Lung (tissue), 12 donors: ENCODE measurements around the gene SUPT3H. TPM values are rescaled to one million over a fixed set of nuclear protein-coding genes. Genes with fewer than 3 reads are reported as not detected.

Source experiments
- ATAC-seq: fragments of 200-7000 bp; cut with Tn5 transposase; one replicate; pipeline ENCODE4 v1.9.1; 2020; ENCODE audit warnings: moderate number of reproducible peaks; ENCODE audit not compliant: insufficient read depth, low FRiP score
- DNase-seq, 3 donors: peaks; one replicate each; pipeline ENCODE4 v3.0.0-alpha.2; 2013 to 2017
- H3K27ac ChIP-seq, 2 donors: one replicate each; pipeline ENCODE4 v1.5.1; 2013; ENCODE audit warnings: mild to moderate bottlenecking in 2 of 2, moderate library complexity in 2 of 2, control low read depth in 1 of 2, inconsistent platforms in 1 of 2, low read depth in 1 of 2, low read length in 1 of 2
- H3K27me3 ChIP-seq, 3 donors: one replicate each; pipeline ENCODE4 v1.5.1; 2013; ENCODE audit warnings: low read length in 2 of 3; ENCODE audit not compliant: control insufficient read depth in 3 of 3, insufficient read depth in 3 of 3
- H3K36me3 ChIP-seq, 4 donors: one replicate each; pipeline ENCODE4 v1.5.1; 2013; ENCODE audit warnings: low read length in 4 of 4, mild to moderate bottlenecking in 1 of 4, moderate library complexity in 1 of 4; ENCODE audit not compliant: control insufficient read depth in 4 of 4, insufficient read depth in 4 of 4
- H3K4me1 ChIP-seq, 5 donors: one replicate each; pipeline ENCODE4 v1.5.1; 2013; ENCODE audit warnings: low read length in 5 of 5, mild to moderate bottlenecking in 2 of 5, moderate library complexity in 1 of 5; ENCODE audit not compliant: control insufficient read depth in 5 of 5, insufficient read depth in 5 of 5
- H3K4me3 ChIP-seq: one replicate; pipeline ENCODE4 v1.5.1; 2013; ENCODE audit warnings: mild to moderate bottlenecking, control low read depth, moderate library complexity
- H3K9ac ChIP-seq, 2 donors: one replicate each; pipeline ENCODE4 v1.5.1; 2013; ENCODE audit warnings: low read length in 2 of 2, control low read depth in 1 of 2; ENCODE audit not compliant: insufficient read depth in 1 of 2
- H3K9me3 ChIP-seq, 4 donors: one replicate each; pipeline ENCODE4 v1.5.1; 2013; ENCODE audit warnings: low read length in 3 of 4, mild to moderate bottlenecking in 1 of 4, moderate library complexity in 1 of 4; ENCODE audit not compliant: control insufficient read depth in 4 of 4, insufficient read depth in 3 of 4
- CTCF ChIP-seq: IDR thresholded peaks from 2 replicates; pipeline ENCODE4 v1.5.1; 2012; ENCODE audit warnings: mild to moderate bottlenecking; ENCODE audit errors: control extremely low read depth, extremely low read depth
- WGBS, 2 donors: extraction: QIAGEN DNeasy Blood & Tissue Kit; methylation state at CpG; one replicate each; pipeline ENCODE4 v1.1.7; 2013; 5-methylcytosine and 5-hydroxymethylcytosine counted together
- polyA plus RNA-seq, 2 donors: library from polyadenylated mRNA; stranded (reverse); fragments of 200-250 nt; gene quantifications; one replicate each; pipeline ENCODE4 v1.2.1, GENCODE V29; 2013
- total RNA-seq, 2 donors: library from RNA; depleted of rRNA in 1 of 2; stranded (reverse); fragments of >200 nt in 1 of 2; gene quantifications; one replicate each; pipeline ENCODE4 v1.2.1, GENCODE V29; 2014 to 2021
- donor health status: control.
- donor health status: control.
- donor health status: Bipolar disorder and iron deficiency.
- donor health status: healthy.
- donor health status: DM: yes; HTN: yes; CAD: no.

Gene SUPT3H
- total and polyA plus RNA-seq, 4 donors: 5.2 to 17.4 (median 8.2) TPM

GRCh38 chr6:45351667-45352066, 26.1 kb downstream of the SUPT3H start:
- peaks cover 0 to 4% (median 0%) of the 10 kb centered on the region in 5 donors for H3K4me1 ChIP-seq
- ATAC-seq (no peak), DNase-seq (no peak)
- H3K4me3 ChIP-seq: no peak overlapping the region
- no peak overlapping the region for H3K27ac ChIP-seq
- H3K36me3 ChIP-seq: no peaks in the 10 kb centered on the region
- no peaks in the 10 kb centered on the region for H3K27me3 ChIP-seq
- H3K9ac ChIP-seq: no peak overlapping the region
- H3K9me3 ChIP-seq: no peaks in the 10 kb centered on the region
- 89 to 92% methylated on average over 1 of the region's 1 CpG for WGBS, 2 donors
- TF ChIP-seq CTCF: no peak

GRCh38 chr6:45351076-45351475, 26.7 kb downstream of the SUPT3H start:
- Histone ChIP-seq H3K4me3 (no peak overlapping the region), H3K9ac (no peak overlapping the region), H3K4me1 (peaks cover 0 to 4% (median 0%) of the 10 kb centered on the region in 5 donors), H3K9me3 (no peaks in the 10 kb centered on the region), H3K36me3 (no peaks in the 10 kb centered on the region), H3K27me3 (no peaks in the 10 kb centered on the region), H3K27ac (no peak overlapping the region)
- DNase-seq: no peak
- no peak for ATAC-seq
- TF ChIP-seq CTCF: no peak
- WGBS, 2 donors: 97 to 100% methylated on average over 3 of the region's 3 CpGs

GRCh38 chr6:45350186-45350710, 27.5 kb downstream of the SUPT3H start:
- Histone ChIP-seq H3K4me1 (peaks cover 0 to 4% (median 0%) of the 10 kb centered on the region in 5 donors), H3K36me3 (no peaks in the 10 kb centered on the region), H3K9ac (no peak overlapping the region), H3K4me3 (no peak overlapping the region), H3K27ac (no peak overlapping the region), H3K9me3 (no peaks in the 10 kb centered on the region), H3K27me3 (no peaks in the 10 kb centered on the region)
- ATAC-seq (no peak), DNase-seq (peak in 1 of 3 donors; percentile 60)
- no peak for TF ChIP-seq CTCF

GRCh38 chr6:45344900-45345299, 32.8 kb downstream of the SUPT3H start:
- H3K27me3 ChIP-seq: no peaks in the 10 kb centered on the region
- no peak for TF ChIP-seq CTCF
- H3K27ac ChIP-seq: no peak overlapping the region
- peaks cover 0 to 2% (median 0%) of the 10 kb centered on the region in 4 donors for H3K36me3 ChIP-seq
- H3K9ac ChIP-seq: no peak overlapping the region
- peaks cover 0 to 3% (median 0%) of the 10 kb centered on the region in 5 donors for H3K4me1 ChIP-seq
- ATAC-seq (no peak), DNase-seq (no peak)
- H3K4me3 ChIP-seq: no peak overlapping the region
- no peaks in the 10 kb centered on the region for H3K9me3 ChIP-seq
- WGBS, 2 donors: 84 to 85% methylated on average over 2 of the region's 2 CpGs
